ENCODE results near the gene CHMP4B. TPM values are rescaled to one million over a fixed set of nuclear protein-coding genes. Genes with fewer than 3 reads are reported as not detected.

Gene CHMP4B
- total and polyA plus RNA-seq, 7 donors: 102 to 394 (median 115) TPM

DNA sequence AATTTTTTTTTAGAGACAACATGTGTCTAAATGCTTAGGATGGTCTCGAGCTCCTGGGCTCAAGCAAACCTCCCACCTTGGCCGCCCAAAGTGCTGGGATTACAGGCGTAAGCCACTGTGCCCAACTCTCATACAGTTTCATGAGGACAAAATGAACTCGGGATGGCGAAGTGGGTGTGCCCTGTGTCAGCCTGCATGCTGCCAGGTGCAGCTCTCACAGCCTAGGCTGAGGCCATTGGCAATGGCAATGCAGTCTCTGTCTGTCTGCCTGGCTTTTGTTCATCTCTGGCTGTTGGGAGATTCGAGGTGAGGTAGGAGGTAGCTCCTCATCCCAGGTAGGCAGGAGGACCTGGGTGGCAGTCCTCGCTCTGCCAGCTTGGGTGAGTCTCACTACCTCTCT is 88.0 kb downstream of the CHMP4B start:
- no peaks in the 10 kb centered on the region for H3K27me3 ChIP-seq
- H3K4me1 ChIP-seq: peaks cover 0 to 23% (median 6%) of the 10 kb centered on the region in 4 donors
- 63 to 88% methylated on average over 7 of the region's 7 CpGs for WGBS, 2 donors
- H3K4me3 ChIP-seq: no peak overlapping the region
- no peaks in the 10 kb centered on the region for H3K36me3 ChIP-seq
- TF ChIP-seq POLR2AphosphoS5 (IDR thresholded peaks at IDR 0.05) (no peak), EP300 (IDR thresholded peaks at IDR 0.05) (no peak)
- TF ChIP-seq, protein P1, sequence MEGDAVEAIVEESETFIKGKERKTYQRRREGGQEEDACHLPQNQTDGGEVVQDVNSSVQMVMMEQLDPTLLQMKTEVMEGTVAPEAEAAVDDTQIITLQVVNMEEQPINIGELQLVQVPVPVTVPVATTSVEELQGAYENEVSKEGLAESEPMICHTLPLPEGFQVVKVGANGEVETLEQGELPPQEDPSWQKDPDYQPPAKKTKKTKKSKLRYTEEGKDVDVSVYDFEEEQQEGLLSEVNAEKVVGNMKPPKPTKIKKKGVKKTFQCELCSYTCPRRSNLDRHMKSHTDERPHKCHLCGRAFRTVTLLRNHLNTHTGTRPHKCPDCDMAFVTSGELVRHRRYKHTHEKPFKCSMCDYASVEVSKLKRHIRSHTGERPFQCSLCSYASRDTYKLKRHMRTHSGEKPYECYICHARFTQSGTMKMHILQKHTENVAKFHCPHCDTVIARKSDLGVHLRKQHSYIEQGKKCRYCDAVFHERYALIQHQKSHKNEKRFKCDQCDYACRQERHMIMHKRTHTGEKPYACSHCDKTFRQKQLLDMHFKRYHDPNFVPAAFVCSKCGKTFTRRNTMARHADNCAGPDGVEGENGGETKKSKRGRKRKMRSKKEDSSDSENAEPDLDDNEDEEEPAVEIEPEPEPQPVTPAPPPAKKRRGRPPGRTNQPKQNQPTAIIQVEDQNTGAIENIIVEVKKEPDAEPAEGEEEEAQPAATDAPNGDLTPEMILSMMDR (IDR thresholded peaks at IDR 0.05): no peak
- no peak for DNase-seq
- H3K27ac ChIP-seq: no peak overlapping the region
- H3K9me3 ChIP-seq: no peaks in the 10 kb centered on the region
- intact Hi-C loops (cut with DNase I): no loop called here

- DNase-seq: no peak
- WGBS, 2 donors: 40 to 54% methylated on average over 10 of the region's 10 CpGs
- TF ChIP-seq POLR2A (IDR thresholded peaks at IDR 0.05): no peak
- TF ChIP-seq POLR2AphosphoS5 (IDR thresholded peaks at IDR 0.05): no peak
- TF ChIP-seq, protein P1 (IDR thresholded peaks at IDR 0.05): no peak
- TF ChIP-seq EP300 (IDR thresholded peaks at IDR 0.05): no peak
- Histone ChIP-seq H3K27me3 (no peaks in the 10 kb centered on the region), H3K4me1 (peaks cover 0 to 9% (median 0%) of the 10 kb centered on the region in 4 donors), H3K4me3 (no peak overlapping the region), H3K36me3 (no peaks in the 10 kb centered on the region), H3K9me3 (no peaks in the 10 kb centered on the region), H3K27ac (no peak overlapping the region)
- intact Hi-C loops (cut with DNase I): no loop called here
Observed at GRCh38 chr20:33900521-33901131, 89.5 kb downstream of the CHMP4B start.

DNA sequence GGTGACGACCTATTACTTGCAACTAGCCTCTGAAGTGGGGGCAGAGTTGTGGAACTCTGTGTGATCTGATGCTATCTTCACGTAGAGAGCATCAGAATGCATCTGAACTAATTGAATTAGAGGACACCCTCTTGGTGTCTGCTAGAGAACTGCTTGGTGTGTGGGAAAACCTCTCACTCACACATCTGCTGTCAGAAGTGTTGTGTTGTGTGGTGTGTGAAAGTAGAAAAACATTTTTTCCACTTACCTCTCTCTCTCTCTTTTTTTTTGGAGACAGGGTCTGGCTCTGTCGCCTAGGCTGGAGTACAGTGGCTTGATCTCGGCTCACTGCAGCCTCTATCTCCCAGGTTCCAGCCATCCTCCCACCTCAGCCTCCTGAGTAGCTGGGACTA is 90.0 kb downstream of the CHMP4B start:
- H3K9me3 ChIP-seq: no peaks in the 10 kb centered on the region
- no peak overlapping the region for H3K27ac ChIP-seq
- H3K4me3 ChIP-seq: no peak overlapping the region
- no peak for DNase-seq
- H3K36me3 ChIP-seq: no peaks in the 10 kb centered on the region
- H3K27me3 ChIP-seq: no peaks in the 10 kb centered on the region
- intact Hi-C loops (cut with DNase I): no loop called here
- TF ChIP-seq, protein P1 (IDR thresholded peaks at IDR 0.05): no peak
- WGBS, 2 donors: 69 to 71% methylated on average over 4 of the region's 4 CpGs
- H3K4me1 ChIP-seq: peaks cover 0 to 8% (median 0%) of the 10 kb centered on the region in 4 donors

DNA sequence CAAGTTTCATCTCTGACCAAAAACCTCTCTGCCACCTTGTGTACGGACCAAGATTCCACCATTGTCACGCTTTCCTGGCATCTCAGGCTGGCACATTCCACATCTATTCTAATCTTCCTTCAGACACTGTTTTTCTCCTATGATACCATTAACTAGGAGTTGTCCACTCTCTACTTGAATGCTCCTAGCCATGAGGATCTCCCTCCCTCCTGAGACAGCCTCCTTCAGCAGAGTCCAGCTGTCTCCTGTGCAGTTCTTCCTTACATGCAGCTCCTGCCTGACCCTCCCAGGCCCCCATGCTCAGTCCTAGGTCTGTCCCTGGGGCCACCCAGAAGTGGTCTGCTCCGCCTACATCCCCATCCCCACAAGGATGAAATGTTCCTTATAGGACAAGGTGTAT is 90.9 kb downstream of the CHMP4B start:
- Histone ChIP-seq H3K36me3 (no peaks in the 10 kb centered on the region), H3K9me3 (no peaks in the 10 kb centered on the region), H3K4me3 (no peak overlapping the region), H3K27me3 (no peaks in the 10 kb centered on the region), H3K4me1 (no peaks in the 10 kb centered on the region), H3K27ac (no peak overlapping the region)
- WGBS, 2 donors: 93 to 94% methylated on average over 3 of the region's 3 CpGs
- intact Hi-C loops (cut with DNase I): no loop called here
- DNase-seq: no peak
- no peak for TF ChIP-seq EP300 (IDR thresholded peaks at IDR 0.05)
- no peak for TF ChIP-seq POLR2AphosphoS5 (IDR thresholded peaks at IDR 0.05)
- TF ChIP-seq, protein P1 (IDR thresholded peaks at IDR 0.05): no peak
- no peak for TF ChIP-seq POLR2A (IDR thresholded peaks at IDR 0.05)

Other genes starting within 250 kb of the CHMP4B start
- gene C20orf144, start 149.0 kb upstream of the CHMP4B start, total RNA-seq: under 1 TPM in 1 of 4 donors, not detected in 3; 0.66 TPM
- gene C20orf144, start 149.0 kb upstream of the CHMP4B start, polyA plus RNA-seq: under 1 TPM in 1 of 3 donors, not detected in 2; 0.12 TPM
- 1 to 10 TPM in 1 of 4 donors, under 1 TPM in 3; 0.54 to 1.1 (median 0.61) TPM for gene ACTL10, start 144.4 kb upstream of the CHMP4B start, total RNA-seq
- 1 to 10 TPM in 2 of 3 donors, under 1 TPM in 1; 0.60 to 4.5 (median 1.6) TPM for gene ACTL10, start 144.4 kb upstream of the CHMP4B start, polyA plus RNA-seq
- 10 to 100 TPM; 44.6 to 50.1 (median 48.0) TPM for gene NECAB3, start 136.9 kb upstream of the CHMP4B start, total RNA-seq
- 10 to 100 TPM; 27.1 to 30.7 (median 30.0) TPM for gene NECAB3, start 136.9 kb upstream of the CHMP4B start, polyA plus RNA-seq
- 1 to 10 TPM in 1 of 4 donors, under 1 TPM in 3; 0.33 to 1.7 (median 0.83) TPM for gene E2F1, start 125.0 kb upstream of the CHMP4B start, total RNA-seq
- gene E2F1, start 125.0 kb upstream of the CHMP4B start, polyA plus RNA-seq: 10 to 100 TPM in 1 of 3 donors, 1 to 10 TPM in 2; 1.8 to 13.1 (median 5.1) TPM
- gene PXMP4, start 91.0 kb upstream of the CHMP4B start, total RNA-seq: 1 to 10 TPM; 4.5 to 6.8 (median 6.7) TPM
- gene PXMP4, start 91.0 kb upstream of the CHMP4B start, polyA plus RNA-seq: 1 to 10 TPM; 4.8 to 8.2 (median 5.8) TPM
- gene ZNF341, start 79.4 kb upstream of the CHMP4B start, total RNA-seq: 1 to 10 TPM; 1.2 to 2.5 (median 1.7) TPM
- gene ZNF341, start 79.4 kb upstream of the CHMP4B start, polyA plus RNA-seq: 1 to 10 TPM; 3.0 to 7.9 (median 5.5) TPM
- 10 to 100 TPM; 75.1 to 94.5 (median 88.5) TPM for gene RALY, start 182.6 kb downstream of the CHMP4B start, total RNA-seq
- gene RALY, start 182.6 kb downstream of the CHMP4B start, polyA plus RNA-seq: 100 to 1,000 TPM; 190 to 233 (median 200) TPM

Data from sigmoid colon (tissue), 7 donors.